Activated naive CD4-positive, alpha-beta T cell treated with anti-CD3 and anti-CD28 coated beads, Interleukin-2, amount 50 U/mL, for 16 hours (primary cell): Measurements from ENCODE around the gene FOXK1.
"Not testable (repeated sequence)": the region's sequence is repeated elsewhere in the genome, so short reads cannot be mapped to it uniquely, and the experiment has no call there.

Experiments
- DNase-seq: peaks from one replicate; pipeline ENCODE4 v3.0.0-alpha.2; 2020

Gene FOXK1

GRCh38 chr7:4681886-4682620, at the start of gene FOXK1:
FOXK1 (plus strand) TSS chr7:4682295; CDS start chr7:4682309, 14 bp downstream.
- DNase-seq = peak; percentile 87

GRCh38 chr7:4633012-4633411, 49.1 kb upstream of the FOXK1 start:
- peak; percentile 19 for DNase-seq

GRCh38 chr7:4634166-4634565, 47.9 kb upstream of the FOXK1 start:
- DNase-seq = no peak

GRCh38 chr7:4638781-4639575, 43.1 kb upstream of the FOXK1 start:
- DNase-seq = no peak

GRCh38 chr7:4641091-4641666, 40.9 kb upstream of the FOXK1 start:
- no peak for DNase-seq

GRCh38 chr7:4641667-4642467, 40.2 kb upstream of the FOXK1 start:
- peak; percentile 97 for DNase-seq

GRCh38 chr7:4642468-4643203, 39.5 kb upstream of the FOXK1 start:
- DNase-seq = no peak

GRCh38 chr7:4643204-4643471, 39.0 kb upstream of the FOXK1 start:
- DNase-seq = not testable (repeated sequence)

GRCh38 chr7:4645246-4645645, 36.8 kb upstream of the FOXK1 start:
- no peak for DNase-seq

GRCh38 chr7:4648111-4648510, 34.0 kb upstream of the FOXK1 start:
- no peak for DNase-seq

- no peak for DNase-seq
These were observed 31.6 kb upstream of the FOXK1 start for GRCh38 chr7:4650433-4651047.

- DNase-seq = no peak
These were observed 28.3 kb upstream of the FOXK1 start for GRCh38 chr7:4653771-4654170.

GRCh38 chr7:4655311-4655710, 26.8 kb upstream of the FOXK1 start:
- DNase-seq = no peak

GRCh38 chr7:4655896-4656295, 26.2 kb upstream of the FOXK1 start:
- no peak for DNase-seq

GRCh38 chr7:4657640-4658417, 24.3 kb upstream of the FOXK1 start:
- DNase-seq = no peak

GRCh38 chr7:4659551-4660286, 22.4 kb upstream of the FOXK1 start:
- DNase-seq = no peak

GRCh38 chr7:4661871-4662270, 20.2 kb upstream of the FOXK1 start:
- no peak for DNase-seq

GRCh38 chr7:4663239-4664018, 18.7 kb upstream of the FOXK1 start:
- DNase-seq = no peak

GRCh38 chr7:4665661-4666060, 16.4 kb upstream of the FOXK1 start:
- DNase-seq = no peak
